Activated CD8-positive, alpha-beta memory T cell treated with anti-CD3 and anti-CD28 coated beads for 48 hours (primary cell): Measurements from ENCODE around the gene RNF126.
A peak's percentile ranks its signal among the peaks of the same experiment; 100 is the strongest.
"Not testable (repeated sequence)": the region's sequence is repeated elsewhere in the genome, so short reads cannot be mapped to it uniquely, and the experiment has no call there.

Source experiments
- DNase-seq, 3 experiments: peaks; one replicate each; pipeline ENCODE4 v3.0.0-alpha.2; 2020; ENCODE audit warnings: low read depth in 2 of 3, low spot score in 2 of 3

RNF126 gene

GRCh38 chr19:613732-614567 is 49.1 kb downstream of the RNF126 start:
- DNase-seq, result no peak

DNA sequence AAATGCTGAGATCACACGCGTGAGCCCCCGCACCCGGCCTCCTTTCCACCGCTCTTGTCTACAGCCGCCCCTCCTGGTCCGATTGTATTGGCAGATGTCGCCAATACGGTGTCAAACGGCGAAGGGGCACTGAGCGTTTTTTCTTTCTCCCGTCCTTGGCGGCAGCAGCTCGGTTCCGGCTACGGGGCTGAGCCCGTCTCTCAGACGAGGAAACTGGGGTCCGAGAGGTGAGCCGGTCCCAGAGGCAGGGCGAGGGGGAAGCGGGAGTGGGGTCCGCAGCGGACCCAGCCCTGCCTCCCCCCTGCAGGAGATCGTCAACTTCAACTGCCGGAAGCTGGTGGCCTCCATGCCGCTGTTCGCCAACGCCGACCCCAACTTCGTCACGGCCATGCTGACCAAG is 50.1 kb downstream of the RNF126 start:
- DNase-seq, result no peak

DNA sequence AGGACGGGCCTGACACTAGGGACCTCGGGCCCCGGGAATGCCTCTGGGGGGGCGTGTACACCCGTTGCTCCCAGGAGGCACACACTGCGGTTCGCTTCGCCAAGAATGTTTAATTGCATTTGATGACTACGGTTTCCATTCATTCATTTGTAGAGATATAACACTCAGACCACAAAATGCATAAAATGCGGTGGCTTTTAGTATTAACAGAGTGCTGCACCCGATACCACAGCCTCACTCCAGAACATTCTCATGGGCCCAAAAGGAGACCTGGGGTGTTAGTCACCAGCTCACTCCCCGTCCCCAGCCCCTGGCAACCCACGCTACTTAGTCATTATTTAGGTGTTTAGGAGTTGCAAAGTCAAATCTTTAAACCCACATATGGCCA is 51.5 kb downstream of the RNF126 start:
- peak in 2 of 3 experiments; percentile 38 to 56 for DNase-seq

DNA sequence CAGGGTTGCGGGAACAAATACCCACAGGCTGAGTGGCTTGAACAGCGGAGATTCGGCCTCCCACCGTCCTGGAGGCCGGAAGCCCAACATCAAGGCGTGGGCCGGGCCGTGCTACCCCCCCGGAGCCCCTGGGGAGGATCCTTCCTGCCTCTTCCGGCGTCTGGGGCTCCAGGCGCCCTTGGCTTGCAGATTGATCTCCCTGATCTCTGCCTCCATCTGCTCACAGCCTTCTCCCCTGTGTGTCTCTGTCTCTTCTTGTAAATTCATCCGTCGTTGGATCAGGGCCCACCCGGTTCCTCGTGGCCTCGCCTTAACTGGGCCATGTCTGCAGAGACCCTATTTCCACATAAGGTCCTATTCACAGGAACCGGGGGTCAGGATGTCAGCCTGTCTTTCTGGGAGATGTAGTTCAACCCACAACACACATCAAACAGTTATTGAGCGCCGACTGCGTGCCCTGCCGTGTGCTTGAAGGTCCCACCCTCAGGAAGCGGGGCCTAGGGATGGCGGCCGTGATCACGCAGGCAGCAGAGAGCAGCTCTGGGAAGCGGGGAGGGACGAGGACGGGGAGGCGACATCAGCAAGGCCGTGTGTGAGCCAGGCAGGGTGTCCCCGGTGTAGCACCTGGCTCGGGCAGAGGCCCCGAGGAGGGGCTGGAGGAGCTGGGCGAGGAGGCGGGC is 52.1 kb downstream of the RNF126 start:
- DNase-seq, result peak in 2 of 3 experiments; percentile 39 to 44

GRCh38 chr19:610071-610800 is 52.8 kb downstream of the RNF126 start:
- no peak for DNase-seq

- no peak for DNase-seq
Observed at GRCh38 chr19:609004-609346, 54.0 kb downstream of the RNF126 start.

DNA sequence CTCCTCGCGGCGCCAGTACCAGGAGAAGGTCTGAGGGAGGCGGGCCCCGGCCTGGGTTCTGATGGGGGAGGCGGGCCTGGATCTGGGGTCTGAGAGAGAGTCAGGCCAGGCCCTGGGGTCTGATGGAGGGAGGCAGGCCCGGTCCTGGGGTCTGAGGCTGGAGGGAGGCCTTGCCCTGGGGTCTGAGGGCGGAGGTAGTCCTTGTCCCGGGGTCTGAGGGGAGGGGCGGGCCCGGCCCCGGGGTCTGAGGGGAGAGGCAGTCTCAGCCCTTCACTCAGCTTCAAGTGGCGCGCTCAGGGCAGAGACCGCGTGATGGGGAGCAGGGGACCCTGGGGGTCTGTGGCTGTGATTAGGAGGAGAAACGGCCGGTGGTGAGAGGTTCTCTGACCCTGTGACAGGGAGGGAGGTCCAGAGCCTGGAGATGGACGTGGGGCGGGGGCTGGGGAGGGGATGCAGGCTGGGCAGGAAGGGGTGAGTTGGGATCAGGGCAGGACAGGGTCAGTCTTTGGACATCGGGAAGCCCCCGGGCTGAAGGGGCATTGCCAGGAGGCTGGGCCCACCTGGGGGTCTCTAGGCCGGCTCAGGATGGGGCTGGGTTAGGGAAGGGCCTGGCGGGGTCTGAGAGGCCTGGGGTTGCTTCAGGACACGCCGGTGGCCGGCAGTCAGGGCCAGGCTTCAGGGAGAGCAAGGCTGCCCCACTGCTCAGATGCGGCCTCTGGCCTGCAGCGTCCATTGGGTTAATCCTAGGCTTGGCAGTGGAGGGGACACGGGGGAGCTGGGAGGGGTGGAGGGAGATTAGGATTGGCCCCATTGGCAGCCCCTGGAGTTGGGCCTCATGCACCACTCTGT is 54.6 kb downstream of the RNF126 start:
- DNase-seq, result no peak

GRCh38 chr19:607301-608154 is 55.5 kb downstream of the RNF126 start:
- no peak for DNase-seq

GRCh38 chr19:605061-605971 is 57.7 kb downstream of the RNF126 start:
- DNase-seq, result peak in 2 of 3 experiments; percentile 20 to 31

DNA sequence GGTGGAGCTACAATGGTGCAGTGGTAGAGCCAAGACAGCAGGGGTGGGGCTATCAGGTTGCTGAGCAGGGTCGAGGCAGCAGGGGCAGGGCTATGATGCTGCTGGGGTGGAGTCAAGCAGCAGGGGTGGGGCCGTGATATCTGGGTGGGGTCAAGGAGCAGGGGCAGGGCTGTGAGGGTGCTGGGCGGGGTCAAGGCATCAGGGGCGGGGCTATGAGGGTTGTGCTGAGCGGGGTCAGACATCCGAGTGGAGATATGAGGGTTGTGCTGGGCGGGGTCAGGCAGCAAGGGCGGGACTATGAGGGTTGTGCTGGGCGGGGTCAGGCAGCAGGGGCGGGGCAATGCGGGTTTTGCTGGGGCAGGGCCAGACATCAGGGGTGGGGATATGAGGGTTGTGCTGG is 58.7 kb downstream of the RNF126 start:
- DNase-seq, result peak in 2 of 3 experiments; percentile 32 to 47

- DNase-seq, result peak in 1 of 3 experiments; percentile 35
Observed at GRCh38 chr19:603779-604178, 59.2 kb downstream of the RNF126 start.

DNA sequence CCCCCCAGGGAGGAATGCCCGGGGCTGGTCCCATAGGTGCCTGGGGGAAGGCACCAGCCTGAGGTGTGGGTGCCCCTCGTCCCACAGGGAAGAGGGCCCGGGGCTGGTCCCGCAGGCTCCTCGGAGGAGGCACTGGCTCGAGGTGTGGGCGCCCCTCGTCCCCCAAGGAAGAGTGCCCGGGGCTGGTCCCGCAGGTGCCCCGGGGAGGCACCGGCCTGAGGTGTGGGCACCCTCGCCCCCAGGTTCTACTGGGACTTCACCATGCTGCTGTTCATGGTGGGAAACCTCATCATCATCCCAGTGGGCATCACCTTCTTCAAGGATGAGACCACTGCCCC is 59.7 kb downstream of the RNF126 start:
- not testable (repeated sequence) for DNase-seq

DNA sequence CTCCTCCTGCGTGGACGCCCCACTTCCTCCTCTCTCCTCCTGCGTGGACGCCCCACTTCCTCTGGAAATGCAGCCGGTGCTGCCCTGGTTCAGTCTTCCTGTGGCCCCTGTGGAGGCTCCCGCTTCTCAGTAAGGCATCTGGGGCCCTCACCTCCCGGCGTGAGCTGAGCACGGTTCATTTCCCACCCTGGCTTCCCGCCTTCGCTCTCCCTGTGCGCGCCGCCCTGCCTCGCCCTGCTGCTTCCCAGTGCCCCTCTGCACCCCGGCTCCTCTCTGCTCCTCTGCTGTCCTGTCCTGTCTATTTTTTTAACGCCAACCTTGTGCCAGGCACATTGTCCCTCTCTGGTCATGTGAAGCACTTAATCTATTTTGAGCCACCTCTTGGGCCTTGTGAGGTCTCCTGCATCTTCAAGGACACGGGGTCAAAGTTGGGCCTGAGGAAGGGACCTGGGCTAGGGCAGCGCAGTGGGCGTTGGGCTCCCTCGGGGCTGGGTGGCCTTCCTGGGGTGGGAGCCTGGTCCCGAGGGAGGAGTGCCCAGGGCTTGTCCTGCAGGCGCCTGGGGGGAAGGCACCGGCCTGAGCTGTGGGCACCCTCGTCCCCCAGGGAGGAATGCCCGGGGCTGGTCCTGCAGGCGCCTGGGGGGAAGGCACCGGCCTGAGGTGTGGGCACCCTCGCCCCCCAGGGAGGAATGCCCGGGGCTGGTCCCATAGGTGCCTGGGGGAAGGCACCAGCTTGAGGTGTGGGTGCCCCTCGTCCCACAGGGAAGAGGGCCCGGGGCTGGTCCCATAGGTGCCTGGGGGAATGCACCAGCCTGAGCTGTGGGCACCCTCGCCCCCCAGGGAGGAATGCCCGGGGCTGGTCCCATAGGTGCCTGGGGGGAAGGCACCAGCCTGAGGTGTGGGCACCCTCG is 60.4 kb downstream of the RNF126 start:
- DNase-seq, result no peak

DNA sequence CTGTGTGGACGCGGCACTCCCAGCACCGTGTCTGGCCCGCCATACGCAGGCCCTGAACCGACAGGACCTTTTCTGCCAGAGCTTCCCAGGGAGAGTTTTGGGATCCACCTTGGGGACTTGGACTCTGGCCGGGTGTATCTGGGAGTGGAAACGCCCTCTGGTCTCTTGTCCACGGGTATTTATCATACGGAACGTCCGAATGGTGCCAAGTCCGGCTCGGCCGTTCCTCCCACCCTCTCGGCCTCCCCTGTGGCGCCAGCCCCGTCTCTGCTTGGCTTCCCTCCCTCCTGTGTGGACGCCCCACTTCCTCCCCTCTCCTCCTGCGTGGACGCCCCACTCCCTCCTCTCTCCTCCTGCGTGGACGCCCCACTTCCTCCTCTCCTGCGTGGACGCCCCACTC is 61.2 kb downstream of the RNF126 start:
- no peak for DNase-seq

GRCh38 chr19:601310-601709 is 61.7 kb downstream of the RNF126 start:
- no peak for DNase-seq
